Lung (tissue), 12 donors: Measurements from ENCODE around the gene ARHGAP18. TPM values are rescaled to one million over a fixed set of nuclear protein-coding genes. Genes with fewer than 3 reads are reported as not detected.
A peak's percentile ranks its signal among the peaks of the same experiment; 100 is the strongest.

Experiments used
- ATAC-seq: fragments of 200-7000 bp; cut with Tn5 transposase; one replicate; pipeline ENCODE4 v1.9.1; 2020; ENCODE audit warnings: moderate number of reproducible peaks; ENCODE audit not compliant: insufficient read depth, low FRiP score
- DNase-seq, 3 donors: peaks; one replicate each; pipeline ENCODE4 v3.0.0-alpha.2; 2013 to 2017
- H3K27ac ChIP-seq, 2 donors: one replicate each; pipeline ENCODE4 v1.5.1; 2013; ENCODE audit warnings: mild to moderate bottlenecking in 2 of 2, moderate library complexity in 2 of 2, control low read depth in 1 of 2, inconsistent platforms in 1 of 2, low read depth in 1 of 2, low read length in 1 of 2
- H3K27me3 ChIP-seq, 3 donors: one replicate each; pipeline ENCODE4 v1.5.1; 2013; ENCODE audit warnings: low read length in 2 of 3; ENCODE audit not compliant: control insufficient read depth in 3 of 3, insufficient read depth in 3 of 3
- H3K36me3 ChIP-seq, 4 donors: one replicate each; pipeline ENCODE4 v1.5.1; 2013; ENCODE audit warnings: low read length in 4 of 4, mild to moderate bottlenecking in 1 of 4, moderate library complexity in 1 of 4; ENCODE audit not compliant: control insufficient read depth in 4 of 4, insufficient read depth in 4 of 4
- H3K4me1 ChIP-seq, 5 donors: one replicate each; pipeline ENCODE4 v1.5.1; 2013; ENCODE audit warnings: low read length in 5 of 5, mild to moderate bottlenecking in 2 of 5, moderate library complexity in 1 of 5; ENCODE audit not compliant: control insufficient read depth in 5 of 5, insufficient read depth in 5 of 5
- H3K4me3 ChIP-seq: one replicate; pipeline ENCODE4 v1.5.1; 2013; ENCODE audit warnings: mild to moderate bottlenecking, control low read depth, moderate library complexity
- H3K9ac ChIP-seq, 2 donors: one replicate each; pipeline ENCODE4 v1.5.1; 2013; ENCODE audit warnings: low read length in 2 of 2, control low read depth in 1 of 2; ENCODE audit not compliant: insufficient read depth in 1 of 2
- H3K9me3 ChIP-seq, 4 donors: one replicate each; pipeline ENCODE4 v1.5.1; 2013; ENCODE audit warnings: low read length in 3 of 4, mild to moderate bottlenecking in 1 of 4, moderate library complexity in 1 of 4; ENCODE audit not compliant: control insufficient read depth in 4 of 4, insufficient read depth in 3 of 4
- WGBS, 2 donors: extraction: QIAGEN DNeasy Blood & Tissue Kit; methylation state at CpG; one replicate each; pipeline ENCODE4 v1.1.7; 2013; 5-methylcytosine and 5-hydroxymethylcytosine counted together
- polyA plus RNA-seq, 2 donors: library from polyadenylated mRNA; stranded (reverse); fragments of 200-250 nt; gene quantifications; one replicate each; pipeline ENCODE4 v1.2.1, GENCODE V29; 2013
- total RNA-seq, 2 donors: library from RNA; depleted of rRNA in 1 of 2; stranded (reverse); fragments of >200 nt in 1 of 2; gene quantifications; one replicate each; pipeline ENCODE4 v1.2.1, GENCODE V29; 2014 to 2021
- TF ChIP-seq, protein P1 (sequence below): IDR thresholded peaks from 2 replicates; pipeline ENCODE4 v1.5.1; 2012; ENCODE audit warnings: mild to moderate bottlenecking; ENCODE audit errors: control extremely low read depth, extremely low read depth
- donor health status: control.
- donor health status: control.
- donor health status: Bipolar disorder and iron deficiency.
- donor health status: healthy.
- donor health status: DM: yes; HTN: yes; CAD: no.

The ARHGAP18 gene
- total and polyA plus RNA-seq, 4 donors: 16.4 to 70.7 (median 33.0) TPM

DNA sequence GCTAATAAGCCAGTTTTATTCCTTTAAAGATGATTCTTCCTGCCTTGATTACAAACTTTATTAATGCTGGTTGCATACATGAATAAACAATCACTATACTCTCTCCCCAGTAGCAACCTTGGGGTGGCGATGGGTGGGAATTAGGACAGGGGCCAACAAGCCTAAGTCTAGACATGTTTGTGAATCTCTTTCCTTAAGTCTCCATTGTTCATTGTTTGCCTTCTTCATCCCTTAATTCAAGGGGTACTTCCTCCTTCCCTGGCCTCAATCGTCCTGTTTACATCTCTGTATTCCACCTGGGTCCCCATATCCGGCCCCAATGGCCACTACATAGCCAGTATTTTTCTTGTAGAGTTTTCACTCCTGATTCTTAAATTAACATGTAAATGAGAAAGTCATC, 66.0 kb downstream of the ARHGAP18 start:
- Histone ChIP-seq H3K4me3 (no peak overlapping the region), H3K27me3 (no peaks in the 10 kb centered on the region), H3K9me3 (no peaks in the 10 kb centered on the region), H3K36me3 (no peaks in the 10 kb centered on the region), H3K9ac (no peak overlapping the region), H3K4me1 (peaks cover 0 to 39% (median 7%) of the 10 kb centered on the region in 5 donors), H3K27ac (peak overlapping the region; percentile 24 to 40)
- TF ChIP-seq, protein P1, sequence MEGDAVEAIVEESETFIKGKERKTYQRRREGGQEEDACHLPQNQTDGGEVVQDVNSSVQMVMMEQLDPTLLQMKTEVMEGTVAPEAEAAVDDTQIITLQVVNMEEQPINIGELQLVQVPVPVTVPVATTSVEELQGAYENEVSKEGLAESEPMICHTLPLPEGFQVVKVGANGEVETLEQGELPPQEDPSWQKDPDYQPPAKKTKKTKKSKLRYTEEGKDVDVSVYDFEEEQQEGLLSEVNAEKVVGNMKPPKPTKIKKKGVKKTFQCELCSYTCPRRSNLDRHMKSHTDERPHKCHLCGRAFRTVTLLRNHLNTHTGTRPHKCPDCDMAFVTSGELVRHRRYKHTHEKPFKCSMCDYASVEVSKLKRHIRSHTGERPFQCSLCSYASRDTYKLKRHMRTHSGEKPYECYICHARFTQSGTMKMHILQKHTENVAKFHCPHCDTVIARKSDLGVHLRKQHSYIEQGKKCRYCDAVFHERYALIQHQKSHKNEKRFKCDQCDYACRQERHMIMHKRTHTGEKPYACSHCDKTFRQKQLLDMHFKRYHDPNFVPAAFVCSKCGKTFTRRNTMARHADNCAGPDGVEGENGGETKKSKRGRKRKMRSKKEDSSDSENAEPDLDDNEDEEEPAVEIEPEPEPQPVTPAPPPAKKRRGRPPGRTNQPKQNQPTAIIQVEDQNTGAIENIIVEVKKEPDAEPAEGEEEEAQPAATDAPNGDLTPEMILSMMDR: no peak
- ATAC-seq: no peak
- WGBS, 2 donors: 74 to 88% methylated on average over 3 of the region's 3 CpGs
- no peak for DNase-seq

GRCh38 chr6:129643176-129643575, 66.8 kb downstream of the ARHGAP18 start:
- no peak overlapping the region for H3K4me3 ChIP-seq
- ATAC-seq (no peak), DNase-seq (no peak)
- no peak overlapping the region for H3K9ac ChIP-seq
- no peak overlapping the region for H3K27ac ChIP-seq
- no peaks in the 10 kb centered on the region for H3K36me3 ChIP-seq
- H3K9me3 ChIP-seq: no peaks in the 10 kb centered on the region
- TF ChIP-seq, protein P1: no peak
- H3K4me1 ChIP-seq: peaks cover 0 to 47% (median 7%) of the 10 kb centered on the region in 5 donors
- WGBS, 2 donors: 70 to 81% methylated on average over 3 of the region's 3 CpGs
- no peaks in the 10 kb centered on the region for H3K27me3 ChIP-seq

GRCh38 chr6:129642322-129642721, 67.7 kb downstream of the ARHGAP18 start:
- ATAC-seq: no peak
- H3K9me3 ChIP-seq: no peaks in the 10 kb centered on the region
- peak overlapping the region in 1 of 2 donors; percentile 14 for H3K27ac ChIP-seq
- H3K4me3 ChIP-seq: no peak overlapping the region
- no peak for DNase-seq
- peaks cover 0 to 46% (median 7%) of the 10 kb centered on the region in 5 donors for H3K4me1 ChIP-seq
- no peaks in the 10 kb centered on the region for H3K36me3 ChIP-seq
- TF ChIP-seq, protein P1: no peak
- H3K9ac ChIP-seq: no peak overlapping the region
- H3K27me3 ChIP-seq: no peaks in the 10 kb centered on the region

DNA sequence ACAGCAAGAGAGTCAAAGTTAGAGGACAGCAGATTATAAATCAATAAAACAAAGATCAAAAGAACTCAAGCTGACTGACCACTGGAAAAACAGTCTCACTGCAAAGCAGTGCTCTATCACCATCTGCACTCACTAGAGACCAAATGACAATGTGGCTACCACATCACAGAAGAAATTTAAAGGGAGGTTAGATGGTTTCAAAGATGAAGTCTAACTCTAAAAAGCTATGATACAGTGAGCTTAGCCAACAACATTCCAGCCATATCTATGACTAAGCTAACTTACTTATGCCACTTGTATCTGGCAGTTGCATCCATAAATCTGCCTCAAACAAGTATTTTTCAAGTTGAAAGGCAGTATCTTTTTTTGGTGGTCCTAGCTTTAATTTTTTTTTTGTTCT, 68.6 kb downstream of the ARHGAP18 start:
- Histone ChIP-seq H3K9ac (no peak overlapping the region), H3K4me1 (peaks cover 0 to 36% (median 7%) of the 10 kb centered on the region in 5 donors), H3K36me3 (no peaks in the 10 kb centered on the region), H3K27me3 (no peaks in the 10 kb centered on the region), H3K27ac (no peak overlapping the region), H3K4me3 (no peak overlapping the region), H3K9me3 (no peaks in the 10 kb centered on the region)
- ATAC-seq (no peak), DNase-seq (no peak)
- TF ChIP-seq, protein P1: no peak
